SH-SY5Y (cell line): ENCODE data around the gene UFSP1.

Source experiments
- GATA2 ChIP-seq: IDR thresholded peaks from 2 replicates; pipeline ENCODE4 v1.6.1; 2011; ENCODE audit warnings: mild to moderate bottlenecking, low read depth, low read length
- GATA3 ChIP-seq: IDR thresholded peaks from 2 replicates; pipeline ENCODE4 v1.6.1; 2011; ENCODE audit warnings: low read depth, mild to moderate bottlenecking, low read length, moderate library complexity

The UFSP1 gene

GRCh38 chr7:100886142-100886935 lies 3.2 kb downstream of the UFSP1 start:
- TF ChIP-seq GATA3 = no peak
- no peak for TF ChIP-seq GATA2

- no peak for TF ChIP-seq GATA3
Observed at GRCh38 chr7:100885440-100886141, 3.9 kb downstream of the UFSP1 start.

DNA sequence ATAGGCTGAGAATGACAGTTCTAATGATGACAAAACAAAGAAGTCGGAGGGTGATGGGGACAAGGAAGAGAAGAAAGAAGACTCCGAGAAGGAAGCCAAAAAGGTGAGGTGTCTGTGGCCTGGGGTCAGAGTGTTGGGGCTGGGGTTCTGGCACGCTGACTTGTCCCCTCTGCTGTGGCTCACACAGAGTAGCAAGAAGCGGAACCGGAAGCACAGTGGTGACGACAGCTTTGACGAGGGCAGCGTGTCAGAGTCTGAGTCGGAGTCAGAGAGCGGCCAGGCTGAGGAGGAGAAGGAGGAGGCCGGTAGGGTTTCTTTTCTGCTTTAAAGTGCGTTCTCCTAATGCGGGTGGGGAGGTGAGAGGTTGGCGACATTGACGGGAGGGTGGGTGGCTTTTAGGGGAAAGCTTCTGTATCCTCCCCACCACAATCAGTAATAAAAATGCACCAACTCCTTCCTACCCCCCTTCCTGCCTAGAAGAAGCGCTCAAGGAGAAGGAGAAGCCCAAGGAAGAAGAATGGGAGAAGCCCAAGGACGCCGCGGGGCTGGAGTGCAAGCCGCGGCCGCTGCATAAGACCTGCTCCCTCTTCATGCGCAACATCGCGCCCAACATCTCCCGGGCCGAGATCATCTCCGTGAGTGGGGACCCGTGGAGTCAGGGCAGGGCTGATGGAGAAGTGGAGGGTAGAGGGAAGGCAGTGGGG lies 4.6 kb downstream of the UFSP1 start:
- TF ChIP-seq GATA2 (no peak), GATA3 (no peak)

DNA sequence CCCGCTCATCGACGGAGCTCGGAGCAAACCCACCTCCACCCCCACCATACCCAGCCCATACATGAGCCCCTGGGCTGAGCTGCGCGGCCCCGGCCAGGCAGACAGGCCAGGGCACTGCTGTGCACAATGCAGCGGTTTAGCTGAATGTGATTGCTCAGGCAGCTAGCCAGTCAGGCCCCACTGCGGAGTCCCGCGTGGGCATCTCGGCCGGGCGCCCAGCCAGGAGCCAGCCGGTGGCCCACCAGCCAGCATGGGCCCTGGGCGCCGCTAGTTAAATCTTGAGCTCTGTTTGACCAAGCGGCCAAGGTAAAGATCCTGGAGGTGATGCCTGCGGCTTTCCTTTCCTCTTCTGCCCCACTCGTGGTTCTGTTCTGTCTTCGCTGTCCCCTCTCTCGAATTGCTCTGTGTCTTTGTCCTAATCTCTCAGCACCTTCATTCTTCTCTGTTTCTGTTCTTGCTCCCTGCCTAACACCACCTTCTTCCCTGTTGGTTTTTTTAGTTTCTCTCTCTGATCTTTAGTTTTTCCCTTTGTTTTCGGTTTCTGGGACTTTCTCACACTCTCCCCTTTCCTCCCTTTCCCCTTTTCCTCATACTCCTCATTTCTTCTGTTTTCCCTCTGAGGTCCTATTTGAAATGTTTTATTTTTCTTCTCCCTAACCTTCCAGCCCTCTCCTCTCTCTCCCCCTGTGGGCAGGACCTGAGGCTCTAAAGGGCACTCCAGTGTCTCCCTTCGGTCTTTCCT lies 6.6 kb downstream of the UFSP1 start:
- TF ChIP-seq GATA2 (no peak), GATA3 (no peak)

GRCh38 chr7:100882201-100882600 lies 7.3 kb downstream of the UFSP1 start:
- no peak for TF ChIP-seq GATA2
- TF ChIP-seq GATA3 = no peak

GRCh38 chr7:100881136-100881535 lies 8.4 kb downstream of the UFSP1 start:
- TF ChIP-seq GATA3 (no peak), GATA2 (no peak)

DNA sequence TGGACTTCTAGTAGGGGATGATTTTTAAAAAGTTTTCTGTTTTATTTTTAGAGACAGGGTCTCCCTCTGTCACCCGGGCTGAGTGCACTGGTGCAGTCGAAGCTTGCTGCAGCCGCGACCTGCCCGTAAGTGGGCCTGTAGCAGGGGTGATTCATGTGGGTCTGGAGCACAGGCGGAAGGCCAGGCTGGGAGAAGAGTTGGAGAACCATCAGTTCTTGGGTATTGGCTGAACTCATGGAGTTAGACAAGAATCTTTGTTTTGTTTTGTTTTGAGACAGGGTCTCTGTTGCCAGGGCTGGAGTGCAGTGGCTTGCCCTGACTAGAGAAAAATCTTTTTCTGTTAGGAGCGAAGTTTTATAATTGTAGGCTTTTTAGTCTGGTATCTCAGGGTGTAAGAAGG lies 8.9 kb downstream of the UFSP1 start:
- TF ChIP-seq GATA3 (no peak), GATA2 (no peak)

- TF ChIP-seq GATA3 = no peak
- TF ChIP-seq GATA2 = no peak
Observed at GRCh38 chr7:100879685-100880261, 9.7 kb downstream of the UFSP1 start.

DNA sequence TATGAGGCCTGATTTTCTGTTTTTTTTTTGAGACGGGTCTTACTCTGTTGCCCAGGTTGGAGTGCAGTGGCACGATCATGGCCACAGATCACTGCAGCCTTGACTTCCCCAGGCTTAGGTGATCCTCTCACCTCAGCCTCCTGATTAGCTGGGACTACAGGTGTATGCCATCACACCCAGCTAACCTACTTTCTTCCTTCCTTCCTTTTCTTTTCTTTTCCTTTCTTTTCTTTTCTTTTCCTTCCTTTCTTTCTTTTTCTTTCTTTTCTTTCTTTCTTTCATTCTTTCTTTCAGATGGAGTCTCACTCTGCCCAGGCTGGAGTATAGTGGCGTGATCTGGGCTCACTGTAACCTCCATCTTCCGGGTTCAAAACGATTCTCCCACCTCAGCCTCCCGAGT lies 10.8 kb downstream of the UFSP1 start:
- TF ChIP-seq GATA3 (no peak), GATA2 (no peak)

- no peak for TF ChIP-seq GATA2
- no peak for TF ChIP-seq GATA3
Observed at GRCh38 chr7:100878013-100878412, 11.5 kb downstream of the UFSP1 start.

DNA sequence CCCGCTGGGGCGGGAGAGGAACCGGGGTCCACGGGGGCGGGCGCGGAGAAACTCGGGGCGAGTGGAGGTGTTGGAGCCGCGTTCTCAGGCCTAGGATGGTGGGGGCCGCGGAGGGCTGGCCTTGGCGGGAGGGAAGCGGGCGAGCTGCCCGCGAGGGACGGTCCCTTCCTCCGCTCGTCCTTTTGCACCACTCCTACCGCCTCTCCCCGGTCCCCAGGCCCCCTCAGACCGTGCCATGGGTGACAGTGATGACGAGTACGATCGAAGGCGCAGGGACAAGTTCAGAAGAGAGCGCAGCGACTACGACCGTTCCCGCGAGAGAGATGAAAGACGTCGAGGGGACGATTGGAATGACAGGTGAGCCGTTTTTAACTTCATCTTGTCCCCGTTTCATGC lies 14.2 kb downstream of the UFSP1 start:
- TF ChIP-seq GATA3 (no peak), GATA2 (no peak)

DNA sequence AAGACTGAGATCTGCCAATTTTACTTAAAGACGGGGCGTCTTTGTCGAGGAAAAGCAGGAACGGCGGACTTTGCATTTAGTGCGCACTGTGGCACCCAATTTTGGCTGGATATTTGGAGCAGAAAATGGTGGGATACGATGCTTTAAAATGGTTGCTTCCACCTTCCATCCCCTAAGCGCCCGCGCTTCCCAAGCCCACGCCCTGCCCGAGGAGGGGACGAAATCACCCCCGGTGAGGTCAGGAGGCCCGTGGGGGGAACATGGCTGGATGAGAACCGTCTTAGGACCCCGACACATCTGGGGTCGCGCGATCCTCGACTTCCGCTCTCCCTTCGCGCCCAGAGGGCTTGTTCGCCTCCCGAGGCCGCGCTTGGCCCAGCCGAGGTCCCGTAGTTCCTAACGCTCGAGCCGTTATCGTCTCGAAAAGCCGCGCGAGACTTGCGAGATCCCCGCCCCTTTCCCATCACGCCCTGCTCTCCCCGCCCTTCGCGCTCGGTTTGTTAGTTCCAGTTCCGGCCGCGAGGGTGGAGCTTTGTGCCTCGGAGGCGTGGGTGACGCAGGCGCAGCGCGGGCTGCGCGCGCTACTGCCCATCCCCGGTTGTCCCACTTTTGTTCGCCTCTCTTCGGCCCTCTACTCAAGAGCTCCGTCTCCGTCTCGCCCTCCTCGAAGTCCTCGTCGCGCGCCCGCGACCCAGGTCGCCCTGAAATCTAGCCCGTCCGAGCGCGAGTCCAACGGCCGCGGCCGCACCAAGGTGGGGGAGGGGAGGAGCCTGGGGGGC lies 14.7 kb downstream of the UFSP1 start, which contains the start of gene SRRT:
Gene SRRT (plus strand): TSS at position 527 of the 779 bp plus-strand sequence. CDS start 488 bp downstream, outside the sequence.
- TF ChIP-seq GATA3 (no peak), GATA2 (peak; percentile 42)

DNA sequence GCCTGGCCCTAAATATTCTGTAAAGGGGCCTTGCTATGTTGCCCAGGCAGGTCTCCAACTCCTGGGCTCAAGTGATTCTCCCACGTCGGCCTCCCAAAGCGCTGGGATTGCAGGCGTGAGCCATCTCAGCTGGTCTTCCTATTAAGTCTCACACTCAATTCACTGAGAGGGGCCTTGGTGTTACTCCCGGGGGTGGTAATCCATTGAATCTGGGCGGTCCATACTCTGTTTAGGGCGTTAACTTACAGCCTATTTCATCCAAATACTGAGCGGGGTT lies 15.3 kb downstream of the UFSP1 start:
- TF ChIP-seq GATA3 (no peak), GATA2 (no peak)

GRCh38 chr7:100873599-100874299 lies 15.8 kb downstream of the UFSP1 start:
- TF ChIP-seq GATA3 (no peak), GATA2 (no peak)
